Measurements from ENCODE around the gene ATP6AP1.

ATP6AP1 gene

GRCh38 chrX:154434394-154435168 lies 6.1 kb downstream of the ATP6AP1 start:
- peaks cover 28% of the 10 kb centered on the region for H3K79me2 ChIP-seq (ENCODE audit: low read length)
- H3K9me3 ChIP-seq (ENCODE audit: insufficient read depth, low read length) = no peaks in the 10 kb centered on the region
- H3K36me3 ChIP-seq (replicated peaks; ENCODE audit: low read depth, low read length) = peaks cover 12% of the 10 kb centered on the region
- H2AFZ ChIP-seq (ENCODE audit: low read depth, low read length) = no peak overlapping the region
- no peaks in the 10 kb centered on the region for H4K20me1 ChIP-seq (ENCODE audit: insufficient read depth, low read length)
- H3K27ac ChIP-seq (ENCODE audit: low read length) = no peak overlapping the region
- H3K4me2 ChIP-seq (ENCODE audit: low read length) = no peak overlapping the region
- H3K27me3 ChIP-seq (ENCODE audit: low read depth, low read length) = no peaks in the 10 kb centered on the region
- H3K9ac ChIP-seq (ENCODE audit: low read length) = no peak overlapping the region
- H3K4me3 ChIP-seq (ENCODE audit: low read length) = no peak overlapping the region
- TF ChIP-seq CTCF (IDR thresholded peaks at IDR 0.05; ENCODE audit: low read depth, low read length) (no peak), EZH2phosphoT487 (IDR thresholded peaks at IDR 0.05; ENCODE audit: low read depth) (no peak)
- peaks cover 11% of the 10 kb centered on the region for H3K4me1 ChIP-seq (ENCODE audit: low read length)

DNA sequence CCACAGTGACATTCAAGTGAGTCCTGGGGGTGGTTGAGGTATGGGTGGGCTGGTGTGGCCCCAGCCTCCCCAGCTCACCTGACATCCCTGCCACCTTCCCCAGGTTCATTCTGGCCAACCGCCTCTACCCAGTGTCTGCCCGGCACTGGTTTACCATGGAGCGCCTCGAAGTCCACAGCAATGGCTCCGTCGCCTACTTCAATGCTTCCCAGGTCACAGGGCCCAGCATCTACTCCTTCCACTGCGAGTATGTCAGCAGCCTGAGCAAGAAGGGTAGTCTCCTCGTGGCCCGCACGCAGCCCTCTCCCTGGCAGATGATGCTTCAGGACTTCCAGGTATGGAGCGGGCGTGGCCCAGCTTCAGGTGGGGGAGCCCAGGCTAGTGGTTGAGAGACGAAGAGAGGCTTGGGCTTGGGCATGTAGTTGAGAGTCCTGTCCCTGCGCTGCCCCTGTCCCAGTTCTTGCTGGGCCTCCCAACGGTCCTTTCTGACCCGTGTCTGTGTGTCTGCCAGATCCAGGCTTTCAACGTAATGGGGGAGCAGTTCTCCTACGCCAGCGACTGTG lies 6.8 kb downstream of the ATP6AP1 start:
- TF ChIP-seq EZH2phosphoT487 (IDR thresholded peaks at IDR 0.05; ENCODE audit: low read depth) (no peak), CTCF (IDR thresholded peaks at IDR 0.05; ENCODE audit: low read depth, low read length) (no peak)
- Histone ChIP-seq H3K9me3 (ENCODE audit: insufficient read depth, low read length) (no peaks in the 10 kb centered on the region), H3K27me3 (ENCODE audit: low read depth, low read length) (no peaks in the 10 kb centered on the region), H3K9ac (ENCODE audit: low read length) (no peak overlapping the region), H3K27ac (ENCODE audit: low read length) (no peak overlapping the region), H3K36me3 (replicated peaks; ENCODE audit: low read depth, low read length) (peaks cover 12% of the 10 kb centered on the region), H3K4me3 (ENCODE audit: low read length) (no peak overlapping the region), H2AFZ (ENCODE audit: low read depth, low read length) (no peak overlapping the region), H3K79me2 (ENCODE audit: low read length) (peaks cover 24% of the 10 kb centered on the region), H3K4me1 (ENCODE audit: low read length) (peaks cover 9% of the 10 kb centered on the region), H3K4me2 (ENCODE audit: low read length) (no peak overlapping the region), H4K20me1 (ENCODE audit: insufficient read depth, low read length) (no peaks in the 10 kb centered on the region)

GRCh38 chrX:154436374-154436982 lies 8.0 kb downstream of the ATP6AP1 start:
- H3K27me3 ChIP-seq (ENCODE audit: low read depth, low read length) = no peaks in the 10 kb centered on the region
- H4K20me1 ChIP-seq (ENCODE audit: insufficient read depth, low read length) = no peaks in the 10 kb centered on the region
- peak overlapping the region; percentile 53 for H3K4me2 ChIP-seq (ENCODE audit: low read length)
- H3K9ac ChIP-seq (ENCODE audit: low read length) = peak overlapping the region; percentile 75
- peak overlapping the region; percentile 93 for H3K4me3 ChIP-seq (ENCODE audit: low read length)
- H3K27ac ChIP-seq (ENCODE audit: low read length) = peak overlapping the region; percentile 55
- peaks cover 12% of the 10 kb centered on the region for H3K36me3 ChIP-seq (replicated peaks; ENCODE audit: low read depth, low read length)
- no peak overlapping the region for H2AFZ ChIP-seq (ENCODE audit: low read depth, low read length)
- H3K4me1 ChIP-seq (ENCODE audit: low read length) = peaks cover 9% of the 10 kb centered on the region
- no peaks in the 10 kb centered on the region for H3K9me3 ChIP-seq (ENCODE audit: insufficient read depth, low read length)
- peaks cover 21% of the 10 kb centered on the region for H3K79me2 ChIP-seq (ENCODE audit: low read length)
- TF ChIP-seq EZH2phosphoT487 (IDR thresholded peaks at IDR 0.05; ENCODE audit: low read depth) (no peak), CTCF (IDR thresholded peaks at IDR 0.05; ENCODE audit: low read depth, low read length) (no peak)
